Measurements from ENCODE around the gene ZNF397.

GRCh38 chr18:35252466-35252865, 11.6 kb downstream of the ZNF397 start:
- no peak for TF ChIP-seq EP300 (IDR thresholded peaks at IDR 0.05)
- TF ChIP-seq POLR2A (IDR thresholded peaks at IDR 0.05): no peak
